ENCODE results near the gene BIRC2.

Gene BIRC2

DNA sequence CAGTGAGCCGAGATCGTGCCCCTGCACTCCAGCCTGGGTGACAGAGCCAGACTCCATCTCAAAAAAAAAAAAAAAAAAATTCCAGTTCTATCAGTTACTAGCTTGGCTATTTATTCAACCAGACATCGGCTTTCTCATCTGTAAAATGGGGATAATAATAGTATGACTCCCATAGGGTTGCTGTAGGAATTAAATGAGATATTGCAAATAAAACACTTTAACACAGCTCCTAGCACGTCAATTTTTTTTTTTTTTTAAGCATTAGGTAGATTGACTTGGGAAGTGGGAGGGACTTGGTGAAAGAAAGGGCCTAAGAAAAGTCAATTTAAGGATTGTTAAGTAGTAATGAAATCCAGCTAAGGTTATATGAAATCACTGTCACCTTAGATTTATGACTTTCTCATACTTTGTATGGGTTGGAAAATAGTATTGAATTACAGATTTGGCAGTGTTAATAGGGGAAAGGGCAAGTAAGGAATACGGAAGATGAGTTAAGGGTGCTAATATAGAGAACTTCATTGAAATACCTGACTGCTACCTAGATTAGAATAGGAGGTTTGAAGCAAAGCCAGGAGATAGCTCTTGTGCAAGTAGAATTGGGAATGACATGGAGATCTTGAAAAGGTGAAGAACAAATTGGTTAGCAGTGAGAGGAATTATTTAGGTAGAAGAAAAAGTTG is 28.8 kb downstream of the BIRC2 start:
- DNase-seq (ENCODE audit: low read depth) = no peak

GRCh38 chr11:102377891-102378290 is 30.9 kb downstream of the BIRC2 start:
- DNase-seq (ENCODE audit: low read depth) = no peak

DNA sequence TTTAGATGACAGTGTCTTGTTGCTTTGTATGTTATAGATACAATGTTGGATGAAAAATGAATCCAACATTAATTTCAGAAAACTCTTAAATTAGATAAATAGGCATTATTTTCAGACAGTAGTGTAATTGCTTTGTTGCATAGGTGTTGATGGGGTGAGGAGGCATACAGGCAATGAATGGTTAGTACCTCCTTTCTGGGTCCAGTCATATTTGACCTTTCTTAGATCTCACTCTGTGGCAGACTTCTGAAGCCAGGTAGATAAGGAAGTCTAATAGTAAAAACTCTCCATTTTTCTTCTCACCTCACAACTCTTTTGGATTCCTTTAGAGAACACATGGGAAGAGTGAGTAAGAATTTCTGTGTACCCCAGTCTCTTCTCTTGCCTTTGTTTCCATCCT is 31.8 kb downstream of the BIRC2 start:
- DNase-seq (ENCODE audit: low read depth) = no peak

- no peak for DNase-seq (ENCODE audit: low read depth)
These were observed 35.4 kb downstream of the BIRC2 start for GRCh38 chr11:102382384-102382783.

DNA sequence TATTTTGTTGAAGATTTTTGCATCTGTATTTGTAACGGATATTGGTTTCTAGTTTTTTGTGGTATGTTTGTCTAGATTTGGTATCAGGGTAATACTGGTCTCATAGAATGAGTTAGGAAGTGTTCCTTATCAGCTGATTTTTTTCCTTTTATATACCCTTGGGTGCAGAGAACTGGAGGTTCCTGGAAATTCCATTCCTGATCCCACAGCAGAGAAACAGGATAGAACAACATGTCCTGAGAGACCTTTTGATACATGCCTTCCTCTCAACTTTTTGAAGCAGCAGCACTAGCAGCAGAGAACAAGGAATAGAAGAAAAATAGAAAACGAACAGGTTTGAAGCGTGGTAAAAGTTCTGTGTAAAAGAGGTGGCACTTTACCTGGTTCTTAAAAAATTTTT is 36.8 kb downstream of the BIRC2 start:
- no peak for DNase-seq (ENCODE audit: low read depth)

- no peak for DNase-seq (ENCODE audit: low read depth)
These were observed 37.5 kb downstream of the BIRC2 start for GRCh38 chr11:102384419-102385079.

DNA sequence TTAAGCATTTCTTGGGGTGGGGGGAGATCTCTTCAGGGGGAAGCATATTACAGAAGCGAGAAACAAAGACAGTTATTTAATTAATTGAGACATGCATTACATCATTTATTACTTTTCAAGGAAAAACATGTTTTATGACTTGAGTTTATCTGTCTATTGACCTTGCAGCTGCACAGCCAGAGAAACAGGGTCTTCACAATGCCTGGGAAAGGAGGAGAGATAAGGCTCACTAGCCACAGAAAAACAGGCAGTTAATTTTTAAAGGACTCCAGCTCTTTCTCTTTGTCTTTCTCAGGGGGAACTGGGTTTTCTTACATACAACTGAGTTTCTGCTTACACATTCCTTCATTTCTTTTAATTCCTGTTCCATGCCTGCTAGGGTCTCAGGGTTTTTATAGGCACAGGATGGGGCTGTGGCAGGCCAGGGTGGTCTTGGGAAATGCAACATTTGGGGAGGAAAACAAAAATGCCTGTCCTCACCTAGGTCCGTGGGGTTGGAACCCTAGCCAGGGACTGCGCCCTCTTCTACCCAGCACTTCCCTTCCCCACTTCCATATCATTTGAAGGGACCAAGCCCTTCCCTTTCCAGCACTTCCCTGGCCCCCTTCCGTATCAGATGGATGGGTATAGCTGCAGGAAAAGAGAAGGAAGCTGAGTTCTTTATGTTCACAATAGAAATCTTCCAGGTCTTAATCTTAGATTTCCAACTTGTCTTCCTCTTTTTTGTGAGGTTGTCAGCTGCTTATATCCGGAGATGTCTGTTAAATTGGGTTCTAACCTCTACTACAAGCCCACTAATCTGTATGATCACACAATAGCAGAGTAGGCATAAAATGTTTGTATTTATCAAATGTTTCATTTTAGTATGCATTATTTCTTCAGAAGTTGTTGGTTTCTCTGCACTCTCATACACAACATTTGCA is 38.3 kb downstream of the BIRC2 start:
- no peak for DNase-seq (ENCODE audit: low read depth)

DNA sequence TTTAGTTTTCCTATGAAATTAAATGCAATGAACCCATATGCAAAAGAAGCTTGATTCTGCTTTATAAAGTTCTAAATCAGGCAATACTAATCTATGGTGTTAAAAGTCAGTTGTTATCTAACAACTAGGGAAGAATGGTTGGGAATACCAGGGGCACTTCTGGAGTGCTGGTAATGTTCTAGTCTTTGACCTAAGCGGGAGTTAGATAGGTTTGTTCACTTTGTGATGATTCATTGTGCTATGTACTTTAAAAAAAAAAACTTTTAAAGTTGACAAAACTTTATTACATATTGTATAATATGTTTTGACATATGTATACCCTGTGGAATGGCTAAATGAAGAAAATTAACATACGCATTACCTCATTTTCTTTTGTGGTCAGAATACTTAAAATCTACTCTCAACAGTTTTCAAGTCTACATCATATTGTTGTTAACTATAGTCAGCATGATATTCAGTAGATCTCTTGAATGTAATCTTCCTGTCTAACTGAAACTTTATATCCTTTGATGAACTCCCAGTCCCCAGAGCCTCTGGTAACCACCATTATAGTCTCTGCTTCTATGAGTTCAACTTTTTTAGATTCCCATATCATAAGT is 39.2 kb downstream of the BIRC2 start:
- no peak for DNase-seq (ENCODE audit: low read depth)

DNA sequence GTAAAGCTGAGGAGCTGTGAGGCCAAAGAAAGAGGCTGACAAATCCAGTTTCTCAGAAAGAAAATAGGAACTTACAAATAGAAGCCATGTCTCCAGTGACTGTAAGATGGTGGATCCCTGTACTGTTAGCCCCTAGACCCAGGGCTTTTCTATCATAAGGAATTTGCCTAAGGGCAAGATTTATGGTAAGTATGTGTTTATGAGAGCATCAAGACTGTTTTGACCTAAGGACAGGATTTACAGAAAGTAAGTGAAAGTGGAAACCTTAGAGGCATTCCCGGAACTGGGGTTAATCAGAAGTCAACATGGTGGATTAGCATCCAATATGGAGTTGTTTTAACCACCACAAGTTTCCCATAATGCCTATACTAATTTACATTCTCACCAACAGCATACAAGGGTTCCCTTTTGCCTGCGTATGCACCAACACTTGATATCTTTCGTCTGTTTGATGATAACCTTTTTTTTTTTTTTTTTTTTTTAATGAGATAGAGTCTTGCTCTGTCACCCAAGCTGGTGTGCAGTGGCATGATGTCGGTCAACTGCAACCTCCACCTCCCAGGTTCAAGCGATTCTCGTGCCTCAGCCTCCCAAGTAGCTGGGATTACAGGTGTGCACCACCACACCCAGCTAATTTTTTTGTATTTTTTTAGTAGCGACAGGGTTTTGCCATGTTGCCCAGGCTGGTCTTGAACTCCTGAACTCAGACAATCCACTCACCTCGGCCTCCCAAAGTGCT is 40.2 kb downstream of the BIRC2 start:
- no peak for DNase-seq (ENCODE audit: low read depth)

- DNase-seq (ENCODE audit: low read depth) = no peak
These were observed 42.2 kb downstream of the BIRC2 start for GRCh38 chr11:102389253-102389652.

GRCh38 chr11:102390667-102391465 is 43.9 kb downstream of the BIRC2 start:
- DNase-seq (ENCODE audit: low read depth) = peak; percentile 40

DNA sequence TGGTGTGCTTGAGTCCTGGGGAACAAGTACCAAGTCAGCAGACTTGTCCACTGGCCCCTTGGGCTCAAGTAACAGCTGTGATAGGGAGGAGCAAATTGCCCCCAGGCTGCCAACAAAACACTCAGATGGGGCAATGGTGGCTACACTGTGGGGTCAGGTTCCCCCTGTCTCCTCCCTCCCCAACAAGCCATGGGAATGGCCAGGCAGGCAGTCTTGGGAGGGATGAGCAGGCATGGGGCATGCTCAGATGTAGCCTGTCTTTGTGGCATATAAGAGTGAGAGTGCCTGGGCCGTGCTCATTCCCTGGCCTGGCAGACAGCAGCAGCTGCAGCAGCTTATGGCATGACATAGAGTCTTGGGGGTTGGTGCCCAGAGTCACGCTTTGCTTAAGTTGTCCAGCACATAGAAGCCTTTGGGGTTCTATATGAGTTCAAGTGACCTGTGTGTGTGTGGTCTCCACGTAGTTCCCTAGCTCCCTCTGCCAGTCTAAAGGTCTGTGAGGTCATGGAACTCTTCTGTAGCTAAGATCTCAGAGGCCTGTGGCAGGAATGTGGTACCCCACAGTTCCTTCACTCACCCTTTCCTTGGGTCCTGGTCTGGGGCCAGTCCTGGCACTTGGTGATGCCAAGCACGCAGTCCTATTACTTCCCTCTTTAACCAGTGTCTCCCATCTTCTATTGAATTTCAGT is 44.7 kb downstream of the BIRC2 start:
- DNase-seq (ENCODE audit: low read depth) = no peak

- no peak for DNase-seq (ENCODE audit: low read depth)
These were observed 46.3 kb downstream of the BIRC2 start for GRCh38 chr11:102393272-102393730.

- DNase-seq (ENCODE audit: low read depth) = no peak
These were observed 48.8 kb downstream of the BIRC2 start for GRCh38 chr11:102395720-102396393.

DNA sequence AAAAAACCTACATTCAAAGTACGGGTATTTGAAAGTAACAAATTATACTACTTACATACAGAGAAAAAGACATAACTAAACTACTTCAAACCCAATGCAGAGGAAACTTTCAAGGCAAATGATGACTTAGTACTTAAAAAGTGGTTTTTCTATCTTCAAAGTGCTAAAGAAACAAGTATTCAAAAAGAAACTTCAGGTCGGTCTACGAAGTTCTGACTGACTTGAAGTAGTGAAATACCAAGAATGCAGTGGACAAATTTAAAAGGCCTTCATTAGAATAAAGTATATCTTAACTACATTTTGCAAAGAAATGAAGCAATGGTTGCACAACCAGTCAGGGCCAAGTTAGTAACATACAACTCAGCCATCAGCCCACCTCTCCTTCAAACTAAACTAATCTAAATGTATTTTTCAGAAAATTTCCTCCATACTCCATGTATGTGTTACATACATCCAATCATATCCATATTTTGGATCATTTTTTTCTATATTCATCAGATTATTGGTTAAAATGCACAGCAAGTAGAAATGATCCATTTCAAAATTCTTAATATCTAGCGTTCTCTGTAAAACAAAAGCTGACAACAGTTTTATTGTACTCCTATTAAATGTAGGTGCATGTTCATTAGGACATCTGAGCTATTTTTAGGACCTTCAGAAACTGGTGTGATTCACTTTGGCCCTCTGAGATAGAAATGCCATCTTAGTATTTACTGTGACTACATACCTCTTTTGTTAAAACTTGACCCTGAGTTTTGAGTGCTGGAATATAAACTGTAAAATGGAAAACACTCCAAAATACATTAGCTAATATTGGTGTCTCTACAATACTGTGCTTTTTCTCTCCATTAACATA is 49.9 kb downstream of the BIRC2 start:
- no peak for DNase-seq (ENCODE audit: low read depth)

- no peak for DNase-seq (ENCODE audit: low read depth)
These were observed 51.3 kb downstream of the BIRC2 start for GRCh38 chr11:102398297-102398696.

GRCh38 chr11:102399189-102399588 is 52.2 kb downstream of the BIRC2 start:
- no peak for DNase-seq (ENCODE audit: low read depth)

- DNase-seq (ENCODE audit: low read depth) = no peak
These were observed 53.6 kb downstream of the BIRC2 start for GRCh38 chr11:102400603-102401002.

DNA sequence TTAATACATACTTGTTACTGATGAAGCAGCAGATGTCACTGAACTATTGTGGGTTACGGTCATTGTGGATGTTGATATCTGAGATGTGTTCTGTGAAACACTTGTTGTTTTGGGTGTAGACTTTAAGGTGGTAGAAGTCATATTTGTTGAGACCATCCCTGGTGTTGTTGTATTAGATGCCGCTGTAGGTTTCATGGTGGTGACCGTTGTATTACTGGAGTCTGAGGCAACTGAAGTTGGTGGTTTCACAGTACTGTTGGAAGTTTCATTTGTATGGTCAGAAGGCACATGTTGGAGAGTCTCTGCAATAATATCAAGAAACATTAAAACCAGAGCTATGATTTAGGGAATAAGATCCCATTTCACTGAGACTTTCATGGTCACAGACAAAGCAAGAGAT is 54.9 kb downstream of the BIRC2 start:
- DNase-seq (ENCODE audit: low read depth) = no peak
